SK-N-SH treated with all-trans-retinoic acid at 6 μM for 48 hours (cell line): ENCODE measurements around the gene DAAM2.

Experiments used
- ATAC-seq: fragments of 200-7000 bp; cut with Tn5 transposase; 3 replicates; pipeline ENCODE4 v1.9.1; 2020; ENCODE audit warnings: mild to moderate bottlenecking, moderate library complexity
- CSDC2 ChIP-seq: fragments of 250-450 bp; sonication (Bioruptor Pico); IDR thresholded peaks from 2 replicates; pipeline ENCODE4 v1.5.0; 2020; ENCODE audit warnings: mild to moderate bottlenecking, moderate library complexity
- OSR1 ChIP-seq: fragments of 250-450 bp; sonication (Bioruptor Pico); IDR thresholded peaks from 2 replicates; pipeline ENCODE4 v1.8.0; 2022; ENCODE audit warnings: moderate library complexity, mild to moderate bottlenecking, inconsistent platforms
- PATZ1 ChIP-seq: fragments of 250-450 bp; sonication (Bioruptor Pico); IDR thresholded peaks from 2 replicates; pipeline ENCODE4 v1.8.0; 2020; ENCODE audit warnings: mild to moderate bottlenecking, moderate library complexity, borderline replicate concordance
- POU6F1 ChIP-seq: fragments of 250-450 bp; sonication (Bioruptor Pico); IDR thresholded peaks from 2 replicates; pipeline ENCODE4 v1.8.0; 2021; ENCODE audit warnings: low read depth, mild to moderate bottlenecking, moderate library complexity, borderline replicate concordance
- TCF4 ChIP-seq: fragments of 250-450 bp; sonication (Bioruptor Pico); IDR thresholded peaks from 2 replicates; pipeline ENCODE4 v1.8.0; 2021; ENCODE audit warnings: mild to moderate bottlenecking, moderate library complexity, borderline replicate concordance
- TSHZ2 ChIP-seq: fragments of 250-450 bp; sonication (Bioruptor Pico); IDR thresholded peaks from 2 replicates; pipeline ENCODE4 v1.5.0; 2020; ENCODE audit warnings: mild to moderate bottlenecking, moderate library complexity
- ZC3H10 ChIP-seq: fragments of 250-450 bp; sonication (Bioruptor Pico); IDR thresholded peaks from 2 replicates; pipeline ENCODE4 v1.5.1; 2021; ENCODE audit warnings: mild to moderate bottlenecking, moderate library complexity
- ZNF565 ChIP-seq: fragments of 450-650 bp; formaldehyde crosslinking; conservative IDR thresholded peaks from 2 replicates; pipeline ENCODE4 v1.5.0; 2020; ENCODE audit warnings: low read depth, mild to moderate bottlenecking, moderate library complexity

Gene DAAM2

GRCh38 chr6:39941820-39942219, 149.6 kb downstream of the DAAM2 start (continued):
- TF ChIP-seq POU6F1 (CRISPR knock-in tag) = no peak
- no peak for TF ChIP-seq PATZ1 (CRISPR knock-in tag)
- no peak for TF ChIP-seq ZC3H10 (CRISPR knock-in tag)

- no peak for ATAC-seq
Observed at GRCh38 chr6:39942903-39943580, 150.9 kb downstream of the DAAM2 start.

GRCh38 chr6:39945626-39946025, 153.4 kb downstream of the DAAM2 start:
- ATAC-seq = no peak

More at GRCh38 chr6:39942903-39943580, 150.9 kb downstream of the DAAM2 start:
- no peak for TF ChIP-seq ZNF565 (CRISPR knock-in tag)
- no peak for TF ChIP-seq TCF4 (CRISPR knock-in tag)
- TF ChIP-seq CSDC2 (CRISPR knock-in tag) = no peak

GRCh38 chr6:39947611-39948068, 155.5 kb downstream of the DAAM2 start:
- ATAC-seq = no peak

More at GRCh38 chr6:39945626-39946025, 153.4 kb downstream of the DAAM2 start:
- TF ChIP-seq ZNF565 (CRISPR knock-in tag) = no peak
- TF ChIP-seq POU6F1 (CRISPR knock-in tag) = no peak
- TF ChIP-seq OSR1 = no peak
- no peak for TF ChIP-seq TSHZ2 (CRISPR knock-in tag)

More at GRCh38 chr6:39947611-39948068, 155.5 kb downstream of the DAAM2 start:
- TF ChIP-seq TCF4 (CRISPR knock-in tag) (no peak), TSHZ2 (CRISPR knock-in tag) (no peak)
